Fibroblast of lung (primary cell): ENCODE results near the gene TMEM154. TPM values are rescaled to one million over a fixed set of nuclear protein-coding genes. Genes with fewer than 3 reads are reported as not detected.

Source experiments
- DNase-seq, 2 donors: peaks; one replicate each; pipeline versions ENCODE4 v3.0.0 to v3.0.0-alpha.2; 2010; ENCODE audit warnings: low read depth in 2 of 2
- H2AFZ ChIP-seq: 2 replicates; pipeline ENCODE4 v1.5.1; 2012; ENCODE audit warnings: low read length, control low read depth, inconsistent platforms
- H3K27ac ChIP-seq: 2 replicates; pipeline ENCODE4 v1.5.1; 2011; ENCODE audit warnings: low read length, control low read depth; ENCODE audit not compliant: insufficient read depth
- H3K27me3 ChIP-seq: 2 replicates; pipeline ENCODE4 v1.5.1; 2011; ENCODE audit warnings: mild to moderate bottlenecking, low read length; ENCODE audit not compliant: control insufficient read depth, insufficient read depth
- H3K36me3 ChIP-seq: 2 replicates; pipeline ENCODE4 v1.5.1; 2011; ENCODE audit warnings: low read length; ENCODE audit not compliant: control insufficient read depth, insufficient read depth
- H3K4me1 ChIP-seq: 2 replicates; pipeline ENCODE4 v1.5.1; 2011; ENCODE audit warnings: low read length; ENCODE audit not compliant: control insufficient read depth, insufficient read depth; ENCODE audit errors: extremely low read depth
- H3K4me2 ChIP-seq: 2 replicates; pipeline ENCODE4 v1.5.1; 2011; ENCODE audit warnings: low read length, control low read depth; ENCODE audit not compliant: insufficient read depth; ENCODE audit errors: extremely low read depth
- H3K4me3 ChIP-seq, 4 experiments: fragments of 200-600 bp in 1 of 4; sonication (generic) in 1 of 4; replicated peaks in 1 of 4; 2 replicates each; pipeline ENCODE4 v1.5.1; 2011 to 2016; ENCODE audit warnings: low read length in 4 of 4, low read depth in 3 of 4, mild to moderate bottlenecking in 3 of 4, control low read depth in 2 of 4, inconsistent platforms in 1 of 4, mixed read lengths in 1 of 4; ENCODE audit not compliant: insufficient read depth in 1 of 4; ENCODE audit errors: control extremely low read depth in 1 of 4
- H3K79me2 ChIP-seq: 2 replicates; pipeline ENCODE4 v1.5.1; 2012; ENCODE audit warnings: mild to moderate bottlenecking, low read length, inconsistent platforms; ENCODE audit not compliant: control insufficient read depth, insufficient read depth
- H3K9ac ChIP-seq: 2 replicates; pipeline ENCODE4 v1.5.1; 2011; ENCODE audit warnings: mild to moderate bottlenecking, low read length, control low read depth; ENCODE audit not compliant: insufficient read depth
- H3K9me3 ChIP-seq: 2 replicates; pipeline ENCODE4 v1.5.1; 2012; ENCODE audit warnings: low read depth, low read length; ENCODE audit not compliant: control insufficient read depth, insufficient read depth
- H4K20me1 ChIP-seq: 2 replicates; pipeline ENCODE4 v1.5.1; 2011; ENCODE audit warnings: low read length; ENCODE audit not compliant: control insufficient read depth, insufficient read depth; ENCODE audit errors: extremely low read depth
- EZH2 ChIP-seq: IDR thresholded peaks from 2 replicates; pipeline ENCODE4 v1.5.1; 2012; ENCODE audit warnings: low read length, control low read depth, mild to moderate bottlenecking; ENCODE audit errors: missing control alignments
- polyA plus RNA-seq, 2 donors: library from polyadenylated mRNA; depleted of rRNA in 1 of 2; stranded (reverse) in 1 of 2; unstranded in 1 of 2; fragments of >200 nt; gene quantifications; 2 replicates each; pipeline ENCODE4 v1.2.1, GENCODE V29; 2011 to 2012; ENCODE audit warnings: missing spikeins in 1 of 2
- total RNA-seq: library from RNA; depleted of rRNA; stranded (reverse); fragments of >200 nt; gene quantifications from 2 replicates; pipeline ENCODE4 v1.2.1, GENCODE V29; 2014
- TF ChIP-seq, protein P1 (sequence below), 2 donors: IDR thresholded peaks in 1 of 2; conservative IDR thresholded peaks in 1 of 2; 1 replicate in 1 of 2; 2 replicates in 1 of 2; pipeline ENCODE4 v1.5.1; 2011 to 2012; ENCODE audit warnings: low read length in 2 of 2, control low read depth in 1 of 2, inconsistent platforms in 1 of 2, low read depth in 1 of 2, mild to moderate bottlenecking in 1 of 2

The TMEM154 gene
- total and polyA plus RNA-seq, 2 donors (not counting 1 experiment from before 2014, with no cell fraction given), result 0.50 to 3.7 TPM

DNA sequence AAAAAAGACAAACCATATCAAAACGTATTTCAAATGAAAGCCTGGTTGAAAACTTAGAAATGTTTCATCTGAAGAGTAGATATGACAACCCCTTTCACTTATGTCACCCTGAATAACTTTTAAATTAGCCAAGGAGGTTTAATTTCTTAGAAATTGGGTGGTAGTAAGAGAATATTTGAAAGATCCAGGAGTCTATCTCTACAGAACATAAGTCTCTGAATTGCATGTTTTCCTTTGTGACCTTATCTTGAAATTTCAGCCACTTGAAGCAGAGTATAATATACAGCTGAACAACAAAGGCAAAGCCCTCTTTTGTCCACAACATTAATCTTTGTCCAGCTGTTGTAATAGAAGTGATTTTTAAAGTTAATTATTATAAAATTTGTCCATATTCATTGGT is 49.5 kb downstream of the TMEM154 start:
- TF ChIP-seq, protein P1, sequence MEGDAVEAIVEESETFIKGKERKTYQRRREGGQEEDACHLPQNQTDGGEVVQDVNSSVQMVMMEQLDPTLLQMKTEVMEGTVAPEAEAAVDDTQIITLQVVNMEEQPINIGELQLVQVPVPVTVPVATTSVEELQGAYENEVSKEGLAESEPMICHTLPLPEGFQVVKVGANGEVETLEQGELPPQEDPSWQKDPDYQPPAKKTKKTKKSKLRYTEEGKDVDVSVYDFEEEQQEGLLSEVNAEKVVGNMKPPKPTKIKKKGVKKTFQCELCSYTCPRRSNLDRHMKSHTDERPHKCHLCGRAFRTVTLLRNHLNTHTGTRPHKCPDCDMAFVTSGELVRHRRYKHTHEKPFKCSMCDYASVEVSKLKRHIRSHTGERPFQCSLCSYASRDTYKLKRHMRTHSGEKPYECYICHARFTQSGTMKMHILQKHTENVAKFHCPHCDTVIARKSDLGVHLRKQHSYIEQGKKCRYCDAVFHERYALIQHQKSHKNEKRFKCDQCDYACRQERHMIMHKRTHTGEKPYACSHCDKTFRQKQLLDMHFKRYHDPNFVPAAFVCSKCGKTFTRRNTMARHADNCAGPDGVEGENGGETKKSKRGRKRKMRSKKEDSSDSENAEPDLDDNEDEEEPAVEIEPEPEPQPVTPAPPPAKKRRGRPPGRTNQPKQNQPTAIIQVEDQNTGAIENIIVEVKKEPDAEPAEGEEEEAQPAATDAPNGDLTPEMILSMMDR (conservative IDR thresholded peaks at IDR 0.05 in 1 of 2, IDR thresholded peaks at IDR 0.05 in 1 of 2; ENCODE audit: low read depth in 1 of 2, low read length in 2 of 2), result no peak
- TF ChIP-seq EZH2, result no peak
- H3K27me3 ChIP-seq, result no peaks in the 10 kb centered on the region
- no peaks in the 10 kb centered on the region for H3K4me1 ChIP-seq
- H2AFZ ChIP-seq, result no peak overlapping the region
- H3K4me3 ChIP-seq, result no peak overlapping the region
- H3K4me2 ChIP-seq, result no peak overlapping the region
- H4K20me1 ChIP-seq, result no peaks in the 10 kb centered on the region
- H3K9ac ChIP-seq, result no peak overlapping the region
- no peak overlapping the region for H3K27ac ChIP-seq
- no peaks in the 10 kb centered on the region for H3K79me2 ChIP-seq
- H3K9me3 ChIP-seq, result no peaks in the 10 kb centered on the region
- H3K36me3 ChIP-seq, result no peaks in the 10 kb centered on the region
- DNase-seq, result no peak

DNA sequence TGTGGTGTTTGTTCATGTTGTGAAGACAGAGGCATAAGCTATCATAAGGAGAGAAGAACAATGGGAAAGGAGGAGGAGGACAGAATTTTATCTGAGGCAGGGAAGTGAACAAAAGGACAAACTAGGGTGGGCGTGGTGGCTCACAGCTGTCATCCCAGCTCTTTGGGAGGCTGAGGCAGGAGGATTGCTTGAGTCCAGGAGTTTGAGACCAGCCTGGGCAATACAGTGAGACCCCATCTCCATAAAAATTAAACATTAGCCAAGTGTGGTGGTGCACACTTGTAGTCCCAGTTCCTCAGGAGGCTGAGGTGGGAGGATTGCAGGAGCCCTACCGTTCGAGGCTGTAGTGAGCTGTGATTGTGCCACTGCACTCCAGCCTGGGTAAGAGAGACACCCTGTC is 49.9 kb downstream of the TMEM154 start:
- H3K79me2 ChIP-seq, result no peaks in the 10 kb centered on the region
- no peaks in the 10 kb centered on the region for H3K4me1 ChIP-seq
- no peaks in the 10 kb centered on the region for H4K20me1 ChIP-seq
- DNase-seq, result no peak
- H2AFZ ChIP-seq, result no peak overlapping the region
- no peaks in the 10 kb centered on the region for H3K27me3 ChIP-seq
- H3K9ac ChIP-seq, result no peak overlapping the region
- H3K36me3 ChIP-seq, result no peaks in the 10 kb centered on the region
- TF ChIP-seq, protein P1 (conservative IDR thresholded peaks at IDR 0.05 in 1 of 2, IDR thresholded peaks at IDR 0.05 in 1 of 2; ENCODE audit: low read depth in 1 of 2, low read length in 2 of 2), result no peak
- TF ChIP-seq EZH2, result no peak
- H3K27ac ChIP-seq, result no peak overlapping the region
- no peak overlapping the region for H3K4me2 ChIP-seq
- H3K9me3 ChIP-seq, result no peaks in the 10 kb centered on the region
- no peak overlapping the region for H3K4me3 ChIP-seq

DNA sequence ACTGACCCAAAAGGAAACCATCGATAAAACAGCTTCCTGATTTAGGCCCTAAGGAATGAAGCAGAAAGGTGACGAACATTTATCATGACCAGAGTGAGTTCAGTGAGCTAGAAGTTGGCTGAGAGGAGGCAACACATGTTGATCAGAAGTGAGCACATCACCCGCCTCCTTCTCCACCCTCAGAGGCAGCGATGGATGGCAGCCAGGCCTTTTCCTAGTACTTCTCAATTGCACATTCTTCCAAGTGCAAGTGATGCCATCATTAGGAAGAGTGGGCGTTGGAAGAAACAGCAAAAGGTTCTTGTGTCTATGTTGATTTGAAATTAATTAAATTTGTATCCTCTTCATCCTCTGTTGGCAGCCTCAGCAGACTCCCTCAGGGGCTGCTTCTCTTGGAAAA is 51.7 kb downstream of the TMEM154 start:
- Histone ChIP-seq H3K9ac (no peak overlapping the region), H3K36me3 (no peaks in the 10 kb centered on the region), H3K79me2 (no peaks in the 10 kb centered on the region), H3K9me3 (no peaks in the 10 kb centered on the region), H4K20me1 (no peaks in the 10 kb centered on the region), H3K4me2 (no peak overlapping the region), H2AFZ (no peak overlapping the region), H3K27ac (no peak overlapping the region), H3K27me3 (no peaks in the 10 kb centered on the region), H3K4me1 (no peaks in the 10 kb centered on the region), H3K4me3 (no peak overlapping the region)
- no peak for TF ChIP-seq EZH2
- TF ChIP-seq, protein P1 (conservative IDR thresholded peaks at IDR 0.05 in 1 of 2, IDR thresholded peaks at IDR 0.05 in 1 of 2; ENCODE audit: low read depth in 1 of 2, low read length in 2 of 2), result no peak
- peak in 1 of 2 donors; percentile 69 for DNase-seq
